ENCODE measurements around the gene RTN4.

Gene RTN4

GRCh38 chr2:54968561-54969218 lies 81.6 kb downstream of the RTN4 start:
- no peak for DNase-seq

GRCh38 chr2:54967759-54968365 lies 82.4 kb downstream of the RTN4 start:
- DNase-seq = no peak

- DNase-seq = no peak
Measured at GRCh38 chr2:54967269-54967668, 83.0 kb downstream of the RTN4 start.

- DNase-seq = no peak
Measured at GRCh38 chr2:54966837-54967236, 83.4 kb downstream of the RTN4 start.

GRCh38 chr2:54966165-54966832 lies 84.0 kb downstream of the RTN4 start:
- no peak for DNase-seq

- DNase-seq = no peak
Measured at GRCh38 chr2:54965425-54965824, 84.8 kb downstream of the RTN4 start.

- no peak for DNase-seq
Measured at GRCh38 chr2:54964816-54965215, 85.4 kb downstream of the RTN4 start.

- no peak for DNase-seq
Measured at GRCh38 chr2:54964271-54964670, 86.0 kb downstream of the RTN4 start.

- DNase-seq = no peak
Measured at GRCh38 chr2:54963476-54963875, 86.8 kb downstream of the RTN4 start.

- DNase-seq = no peak
Measured at GRCh38 chr2:54962935-54963440, 87.3 kb downstream of the RTN4 start.

- DNase-seq = no peak
Measured at GRCh38 chr2:54962511-54962910, 87.7 kb downstream of the RTN4 start.

GRCh38 chr2:54960164-54960563 lies 90.1 kb downstream of the RTN4 start:
- no peak for DNase-seq

GRCh38 chr2:54958717-54959371 lies 91.4 kb downstream of the RTN4 start:
- DNase-seq = no peak

GRCh38 chr2:54957321-54957999 lies 92.8 kb downstream of the RTN4 start:
- DNase-seq = no peak

GRCh38 chr2:54956111-54956627 lies 94.1 kb downstream of the RTN4 start:
- DNase-seq = no peak

GRCh38 chr2:54955358-54956110 lies 94.7 kb downstream of the RTN4 start:
- DNase-seq = no peak

- no peak for DNase-seq
Measured at GRCh38 chr2:54954705-54955357, 95.4 kb downstream of the RTN4 start.

GRCh38 chr2:54954158-54954557 lies 96.1 kb downstream of the RTN4 start:
- DNase-seq = no peak

- no peak for DNase-seq
Measured at GRCh38 chr2:54952978-54953456, 97.2 kb downstream of the RTN4 start.

GRCh38 chr2:54952425-54952824 lies 97.8 kb downstream of the RTN4 start:
- DNase-seq = no peak

GRCh38 chr2:54950811-54951210 lies 99.4 kb downstream of the RTN4 start:
- no peak for DNase-seq

Data from NCI-H748 treated with DMSO at 0.1 percent for 48 hours (cell line).